Measurements from ENCODE around the gene LTBP1. TPM values are rescaled to one million over a fixed set of nuclear protein-coding genes. Genes with fewer than 3 reads are reported as not detected.

The LTBP1 gene
- total and polyA plus RNA-seq, 2 experiments from 2014 or later, result 15.7 to 49.8 TPM

DNA sequence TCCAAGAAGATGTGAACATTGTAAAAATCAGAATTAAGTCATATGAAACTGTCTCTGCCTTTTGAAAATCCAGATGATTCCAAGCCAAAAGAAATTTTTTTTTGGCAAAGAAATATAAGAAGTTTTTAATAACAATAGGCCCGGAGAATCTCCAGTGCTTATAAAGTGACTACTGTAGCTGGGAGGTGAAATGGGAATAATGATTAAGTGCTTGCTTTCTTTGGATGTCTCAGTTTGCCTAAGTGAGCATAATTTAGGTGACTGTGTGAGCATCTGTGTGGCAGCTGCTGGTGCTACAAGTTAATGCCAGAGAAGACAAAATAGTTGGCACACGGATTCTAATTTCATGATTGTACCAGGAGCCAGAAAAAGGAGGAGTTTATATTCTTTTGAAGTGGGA lies 185.0 kb downstream of the LTBP1 start (continued):
- no peak for TF ChIP-seq EZH2 (IDR thresholded peaks at IDR 0.05; ENCODE audit: low read depth, unreplicated experiment)
- TF ChIP-seq JUNB (IDR thresholded peaks at IDR 0.05; ENCODE audit: unreplicated experiment), result no peak
- TF ChIP-seq, protein P1, sequence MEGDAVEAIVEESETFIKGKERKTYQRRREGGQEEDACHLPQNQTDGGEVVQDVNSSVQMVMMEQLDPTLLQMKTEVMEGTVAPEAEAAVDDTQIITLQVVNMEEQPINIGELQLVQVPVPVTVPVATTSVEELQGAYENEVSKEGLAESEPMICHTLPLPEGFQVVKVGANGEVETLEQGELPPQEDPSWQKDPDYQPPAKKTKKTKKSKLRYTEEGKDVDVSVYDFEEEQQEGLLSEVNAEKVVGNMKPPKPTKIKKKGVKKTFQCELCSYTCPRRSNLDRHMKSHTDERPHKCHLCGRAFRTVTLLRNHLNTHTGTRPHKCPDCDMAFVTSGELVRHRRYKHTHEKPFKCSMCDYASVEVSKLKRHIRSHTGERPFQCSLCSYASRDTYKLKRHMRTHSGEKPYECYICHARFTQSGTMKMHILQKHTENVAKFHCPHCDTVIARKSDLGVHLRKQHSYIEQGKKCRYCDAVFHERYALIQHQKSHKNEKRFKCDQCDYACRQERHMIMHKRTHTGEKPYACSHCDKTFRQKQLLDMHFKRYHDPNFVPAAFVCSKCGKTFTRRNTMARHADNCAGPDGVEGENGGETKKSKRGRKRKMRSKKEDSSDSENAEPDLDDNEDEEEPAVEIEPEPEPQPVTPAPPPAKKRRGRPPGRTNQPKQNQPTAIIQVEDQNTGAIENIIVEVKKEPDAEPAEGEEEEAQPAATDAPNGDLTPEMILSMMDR (conservative IDR thresholded peaks at IDR 0.05; ENCODE audit: low read depth in 2 of 2), result no peak

DNA sequence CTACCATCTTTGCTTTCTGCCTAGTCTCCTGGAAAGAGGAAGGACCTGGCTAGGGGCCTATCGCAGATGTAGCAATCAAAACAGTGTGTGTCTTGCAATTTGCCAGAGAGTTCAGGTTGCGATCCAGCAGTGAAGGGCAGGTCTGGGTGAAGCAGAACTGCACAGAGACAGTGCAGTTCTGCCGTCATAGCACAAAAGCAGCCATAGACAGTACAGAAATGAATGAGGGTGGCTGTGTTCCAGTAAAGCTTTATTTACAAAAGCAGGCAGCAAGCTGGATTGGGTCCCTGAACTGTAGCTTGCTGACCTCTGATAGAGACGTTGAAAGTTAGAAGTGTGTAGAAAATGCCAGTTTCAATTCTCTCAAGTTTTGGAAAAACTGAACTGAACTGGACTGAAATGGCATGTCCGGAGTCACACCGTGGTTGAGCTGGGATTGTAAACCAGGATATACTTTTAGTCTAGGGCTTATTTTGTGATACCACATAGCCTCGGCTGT lies 186.8 kb downstream of the LTBP1 start:
- Histone ChIP-seq H4K20me1 (replicated peaks; ENCODE audit: insufficient read depth) (no peaks in the 10 kb centered on the region), H3K9me2 (ENCODE audit: insufficient read depth) (no peaks in the 10 kb centered on the region), H3K79me2 (replicated peaks; ENCODE audit: insufficient read depth) (no peaks in the 10 kb centered on the region), H3K4me2 (no peak overlapping the region), H3K27me3 (ENCODE audit: insufficient read depth) (no peaks in the 10 kb centered on the region), H3K36me3 (ENCODE audit: insufficient read depth) (no peaks in the 10 kb centered on the region), H3F3A (replicated peaks; ENCODE audit: low read depth) (no peaks in the 10 kb centered on the region), H3K4me1 (ENCODE audit: insufficient read depth) (peaks cover 7% of the 10 kb centered on the region; the same call in 1 of the 2 replicates), H3K27ac (ENCODE audit: low read depth) (no peak overlapping the region), H2AFZ (no peak overlapping the region), H3K4me3 (no peak overlapping the region)
- H3K9me3 Mint-ChIP-seq, result no peaks in the 10 kb centered on the region
- peaks cover 3% of the 10 kb centered on the region for H3K27me3 Mint-ChIP-seq (ENCODE audit: insufficient read depth, low read depth, poor library complexity)
- H3K36me3 Mint-ChIP-seq (ENCODE audit: low read depth), result no peaks in the 10 kb centered on the region
- peaks cover 17% of the 10 kb centered on the region for H3K4me1 Mint-ChIP-seq
- no peak overlapping the region for H3K27ac Mint-ChIP-seq
- ATAC-seq (no peak), DNase-seq (ENCODE audit: low spot score) (no peak)
- H3K4me3 Mint-ChIP-seq, result no peak overlapping the region
- TF ChIP-seq NANOG (IDR thresholded peaks at IDR 0.05; ENCODE audit: borderline replicate concordance), result no peak

DNA sequence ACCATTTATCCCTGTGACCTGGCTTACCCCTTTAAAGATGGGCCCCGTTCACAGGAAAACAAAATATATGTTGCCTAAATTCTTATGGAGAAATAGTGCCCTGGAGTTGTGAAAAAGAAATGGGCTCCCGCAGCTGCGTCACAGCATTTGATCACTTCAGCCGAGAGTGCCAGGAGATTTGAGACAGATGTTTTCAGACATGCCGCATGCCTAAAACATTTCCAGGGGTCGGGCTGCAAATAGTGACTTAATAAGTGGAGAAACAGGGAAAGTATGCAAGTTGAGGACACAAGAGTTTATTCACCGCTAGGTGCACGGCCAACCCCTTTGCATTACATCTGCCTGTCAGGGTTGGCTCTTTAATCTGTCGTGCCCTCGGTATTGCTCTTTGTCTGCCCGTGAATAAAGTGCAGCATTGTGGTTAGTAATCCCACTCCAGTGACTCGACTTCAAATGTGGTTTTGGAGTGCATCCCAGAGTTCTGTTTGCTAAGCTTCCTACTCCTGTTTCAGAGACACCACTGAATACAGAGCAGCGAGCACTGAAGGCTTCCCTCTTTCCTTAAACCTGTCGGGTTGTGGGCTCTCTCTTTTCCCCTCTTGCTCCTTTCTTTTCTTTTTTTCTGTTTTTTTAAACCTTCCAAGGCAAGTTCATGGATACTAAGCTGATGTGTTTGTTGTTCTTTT lies 187.5 kb downstream of the LTBP1 start:
- TF ChIP-seq, protein P1 (conservative IDR thresholded peaks at IDR 0.05; ENCODE audit: low read depth in 2 of 2), result no peak
- TF ChIP-seq EZH2phosphoT487 (IDR thresholded peaks at IDR 0.05; ENCODE audit: unreplicated experiment), result no peak
- no peak overlapping the region for H3K4me2 ChIP-seq
- ATAC-seq (peak; percentile 36), DNase-seq (ENCODE audit: low spot score) (peak; percentile 10)
- no peaks in the 10 kb centered on the region for H3K27me3 ChIP-seq (ENCODE audit: insufficient read depth)
- H3K27ac Mint-ChIP-seq, result no peak overlapping the region
- no peaks in the 10 kb centered on the region for H3K9me2 ChIP-seq (ENCODE audit: insufficient read depth)
- peaks cover 3% of the 10 kb centered on the region for H3K27me3 Mint-ChIP-seq (ENCODE audit: insufficient read depth, low read depth, poor library complexity)
- no peaks in the 10 kb centered on the region for H3K36me3 ChIP-seq (ENCODE audit: insufficient read depth)
- H3K36me3 Mint-ChIP-seq (ENCODE audit: low read depth), result no peaks in the 10 kb centered on the region
- peaks cover 8% of the 10 kb centered on the region; the same call in 1 of the 2 replicates for H3K4me1 ChIP-seq (ENCODE audit: insufficient read depth)
- no peak overlapping the region for H2AFZ ChIP-seq
- peaks cover 17% of the 10 kb centered on the region for H3K4me1 Mint-ChIP-seq
- H3K27ac ChIP-seq (ENCODE audit: low read depth), result no peak overlapping the region
- H3K9me3 Mint-ChIP-seq, result no peaks in the 10 kb centered on the region
- H4K20me1 ChIP-seq (replicated peaks; ENCODE audit: insufficient read depth), result no peaks in the 10 kb centered on the region
- H3K4me3 Mint-ChIP-seq, result no peak overlapping the region
- no peak overlapping the region for H3K4me3 ChIP-seq
- H3F3A ChIP-seq (replicated peaks; ENCODE audit: low read depth), result no peaks in the 10 kb centered on the region
- no peaks in the 10 kb centered on the region for H3K79me2 ChIP-seq (replicated peaks; ENCODE audit: insufficient read depth)

Data from GM23338 (cell line).